DND-41 (cell line): Measurements from ENCODE around the gene RCBTB1.

Experiments
- CTCF ChIP-seq: IDR thresholded peaks from 2 replicates; pipeline ENCODE4 v1.5.1; 2012; ENCODE audit warnings: borderline replicate concordance, low read length, moderate library complexity, mild to moderate bottlenecking; ENCODE audit not compliant: poor library complexity, severe bottlenecking; ENCODE audit errors: extremely low read depth
- EZH2 ChIP-seq: IDR thresholded peaks from 3 replicates; pipeline ENCODE4 v1.6.1; 2012; ENCODE audit warnings: borderline replicate concordance, low read depth, mild to moderate bottlenecking, moderate library complexity, low read length, inconsistent platforms; ENCODE audit not compliant: severe bottlenecking

- no peak for TF ChIP-seq CTCF
- no peak for TF ChIP-seq EZH2
Observed at GRCh38 chr13:49539746-49540145, 45.6 kb downstream of the RCBTB1 start.
